Smooth muscle cell (in vitro differentiated cells): ENCODE measurements around the gene AHDC1. TPM values are rescaled to one million over a fixed set of nuclear protein-coding genes. Genes with fewer than 3 reads are reported as not detected.

ENCODE experiments used
- DNase-seq: peaks from one replicate; lab custom pipeline; 2025; ENCODE audit not compliant: unreplicated experiment; lab: John Stamatoyannopoulos, UW
- H2AFZ ChIP-seq: fragments of 200-600 bp; sonication (generic); 2 replicates; pipeline ENCODE4 v1.6.0; 2016; ENCODE audit warnings: antibody characterized with exemption, low read depth, mild to moderate bottlenecking
- H3F3A ChIP-seq: fragments of 200-600 bp; sonication (generic); 2 replicates; pipeline ENCODE4 v1.6.0; 2017; ENCODE audit warnings: antibody characterized with exemption, low read depth
- H3K27ac ChIP-seq: fragments of 200-600 bp; sonication (generic); 2 replicates; pipeline ENCODE4 v1.5.1; 2016; ENCODE audit warnings: low read depth, mild to moderate bottlenecking
- H3K27me3 ChIP-seq: fragments of 200-600 bp; sonication (generic); 2 replicates; pipeline ENCODE4 v1.6.1; 2016; ENCODE audit warnings: low read depth, mild to moderate bottlenecking
- H3K36me3 ChIP-seq: fragments of 200-600 bp; sonication (generic); 2 replicates; pipeline ENCODE4 v1.5.1; 2016; ENCODE audit warnings: low read depth
- H3K4me1 ChIP-seq: fragments of 200-600 bp; sonication (generic); 2 replicates; pipeline ENCODE4 v1.5.1; 2016; ENCODE audit warnings: low read depth
- H3K4me2 ChIP-seq: fragments of 200-600 bp; sonication (generic); 2 replicates; pipeline ENCODE4 v1.6.0; 2016; ENCODE audit warnings: mild to moderate bottlenecking
- H3K4me3 ChIP-seq: fragments of 200-600 bp; sonication (generic); 2 replicates; pipeline ENCODE4 v1.5.1; 2016; ENCODE audit warnings: mild to moderate bottlenecking
- H3K79me2 ChIP-seq: fragments of 200-600 bp; sonication (generic); 2 replicates; pipeline ENCODE4 v1.6.0; 2016; ENCODE audit warnings: low read depth, mild to moderate bottlenecking
- H3K9ac ChIP-seq: fragments of 200-600 bp; sonication (generic); 2 replicates; pipeline ENCODE4 v1.6.0; 2016; ENCODE audit warnings: low read depth
- H3K9me3 ChIP-seq: fragments of 200-600 bp; sonication (generic); replicated peaks from 2 replicates; pipeline ENCODE4 v1.5.1; 2016; ENCODE audit warnings: low read depth
- H4K20me1 ChIP-seq: fragments of 200-600 bp; sonication (generic); 2 replicates; pipeline ENCODE4 v1.6.0; 2016; ENCODE audit warnings: low read depth
- WGBS: methylation state at CpG from one replicate; pipeline ENCODE4 v1.1.7; 2016; ENCODE audit warnings: low lambda C conversion rate; 5-methylcytosine and 5-hydroxymethylcytosine counted together
- polyA plus RNA-seq: library from polyadenylated mRNA; unstranded; fragments of >200 nt; fragmentation: Nextera tagmentation; extraction: Ambion mirVana; gene quantifications from 2 replicates; pipeline ENCODE4 v1.2.1, GENCODE V29; 2016
- total RNA-seq: library from RNA; depleted of rRNA; stranded (reverse); fragments of >200 nt; gene quantifications from 2 replicates; pipeline ENCODE4 v1.2.3, GENCODE V29; 2014
- TF ChIP-seq, protein P1 (sequence below): fragments of 200-600 bp; sonication (generic); IDR thresholded peaks from 2 replicates; pipeline ENCODE4 v1.5.1; 2017; ENCODE audit warnings: borderline replicate concordance, mild to moderate bottlenecking, antibody characterized with exemption; ENCODE audit not compliant: insufficient read depth, poor library complexity, severe bottlenecking

The AHDC1 gene
- total and polyA plus RNA-seq, 2 experiments from 2014 or later: 12.2 TPM

DNA sequence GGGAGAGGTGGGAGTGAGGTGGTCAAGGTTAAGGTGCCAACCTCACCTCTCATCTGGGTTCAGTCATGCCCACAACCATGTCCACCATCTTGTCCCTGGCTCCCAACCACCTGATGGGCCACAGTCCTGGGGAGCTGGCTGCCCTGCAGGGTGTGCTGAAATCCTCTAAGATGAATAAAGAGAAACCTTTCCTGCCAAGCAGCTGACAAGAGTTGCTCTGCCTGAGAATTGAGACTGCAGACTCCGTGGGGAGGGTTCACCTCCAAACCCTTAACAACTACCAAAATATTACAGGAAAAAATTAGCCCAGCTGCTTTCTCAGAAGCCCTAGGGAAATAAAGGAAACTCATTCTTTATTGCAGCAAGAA lies 46.2 kb upstream of the AHDC1 start:
- Histone ChIP-seq H3K4me2 (no peak overlapping the region), H3K4me1 (peaks cover 8% of the 10 kb centered on the region), H3K27ac (peak overlapping the region; percentile 9), H3F3A (no peaks in the 10 kb centered on the region), H3K9me3 (no peaks in the 10 kb centered on the region), H2AFZ (peak overlapping the region; percentile 26), H3K79me2 (no peaks in the 10 kb centered on the region), H3K4me3 (no peak overlapping the region), H3K36me3 (no peaks in the 10 kb centered on the region), H4K20me1 (no peaks in the 10 kb centered on the region), H3K27me3 (no peaks in the 10 kb centered on the region), H3K9ac (peak overlapping the region; percentile 12)
- DNase-seq: no peak
- WGBS: 79% methylated on average over 1 of the region's 1 CpG
- TF ChIP-seq, protein P1, sequence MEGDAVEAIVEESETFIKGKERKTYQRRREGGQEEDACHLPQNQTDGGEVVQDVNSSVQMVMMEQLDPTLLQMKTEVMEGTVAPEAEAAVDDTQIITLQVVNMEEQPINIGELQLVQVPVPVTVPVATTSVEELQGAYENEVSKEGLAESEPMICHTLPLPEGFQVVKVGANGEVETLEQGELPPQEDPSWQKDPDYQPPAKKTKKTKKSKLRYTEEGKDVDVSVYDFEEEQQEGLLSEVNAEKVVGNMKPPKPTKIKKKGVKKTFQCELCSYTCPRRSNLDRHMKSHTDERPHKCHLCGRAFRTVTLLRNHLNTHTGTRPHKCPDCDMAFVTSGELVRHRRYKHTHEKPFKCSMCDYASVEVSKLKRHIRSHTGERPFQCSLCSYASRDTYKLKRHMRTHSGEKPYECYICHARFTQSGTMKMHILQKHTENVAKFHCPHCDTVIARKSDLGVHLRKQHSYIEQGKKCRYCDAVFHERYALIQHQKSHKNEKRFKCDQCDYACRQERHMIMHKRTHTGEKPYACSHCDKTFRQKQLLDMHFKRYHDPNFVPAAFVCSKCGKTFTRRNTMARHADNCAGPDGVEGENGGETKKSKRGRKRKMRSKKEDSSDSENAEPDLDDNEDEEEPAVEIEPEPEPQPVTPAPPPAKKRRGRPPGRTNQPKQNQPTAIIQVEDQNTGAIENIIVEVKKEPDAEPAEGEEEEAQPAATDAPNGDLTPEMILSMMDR: no peak

DNA sequence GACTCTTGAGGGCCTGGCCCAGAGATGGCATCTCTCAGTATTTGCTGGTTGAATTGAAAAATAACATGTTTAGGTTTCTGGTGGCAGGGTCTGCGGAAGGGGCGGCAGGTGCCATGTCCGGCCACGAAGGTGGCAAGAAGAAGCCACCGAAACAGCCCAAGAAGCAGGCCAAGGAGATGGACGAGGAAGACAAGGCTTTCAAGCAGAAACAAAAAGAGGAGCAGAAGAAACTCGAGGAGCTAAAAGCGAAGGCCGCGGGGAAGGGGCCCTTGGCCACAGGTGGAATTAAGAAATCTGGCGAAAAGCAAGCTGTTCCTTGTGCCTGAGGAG lies 45.3 kb upstream of the AHDC1 start:
- no peak overlapping the region for H3K27ac ChIP-seq
- H3F3A ChIP-seq: no peaks in the 10 kb centered on the region
- no peak for DNase-seq
- H3K36me3 ChIP-seq: no peaks in the 10 kb centered on the region
- no peak overlapping the region for H3K4me3 ChIP-seq
- H4K20me1 ChIP-seq: no peaks in the 10 kb centered on the region
- 97% methylated on average over 11 of the region's 11 CpGs for WGBS
- peaks cover 8% of the 10 kb centered on the region for H3K4me1 ChIP-seq
- H3K79me2 ChIP-seq: no peaks in the 10 kb centered on the region
- H2AFZ ChIP-seq: no peak overlapping the region
- no peak overlapping the region for H3K4me2 ChIP-seq
- no peaks in the 10 kb centered on the region for H3K9me3 ChIP-seq
- no peak overlapping the region for H3K9ac ChIP-seq
- TF ChIP-seq, protein P1: no peak
- H3K27me3 ChIP-seq: no peaks in the 10 kb centered on the region

GRCh38 chr1:27648602-27649305 lies 44.8 kb upstream of the AHDC1 start:
- TF ChIP-seq, protein P1: no peak
- H4K20me1 ChIP-seq: no peaks in the 10 kb centered on the region

GRCh38 chr1:27647328-27647727 lies 43.4 kb upstream of the AHDC1 start:
- Histone ChIP-seq H3K9ac (no peak overlapping the region), H3K27ac (no peak overlapping the region), H3K79me2 (no peaks in the 10 kb centered on the region), H3K36me3 (no peaks in the 10 kb centered on the region), H3K4me3 (no peak overlapping the region), H2AFZ (no peak overlapping the region), H3K4me1 (peaks cover 8% of the 10 kb centered on the region), H3K4me2 (no peak overlapping the region), H4K20me1 (no peaks in the 10 kb centered on the region), H3F3A (no peaks in the 10 kb centered on the region), H3K27me3 (no peaks in the 10 kb centered on the region), H3K9me3 (no peaks in the 10 kb centered on the region)
- TF ChIP-seq, protein P1: no peak
- DNase-seq: no peak
- WGBS: 97% methylated on average over 5 of the region's 5 CpGs

More at GRCh38 chr1:27648602-27649305, 44.8 kb upstream of the AHDC1 start:
- Histone ChIP-seq H3K36me3 (no peaks in the 10 kb centered on the region), H3K4me1 (peaks cover 8% of the 10 kb centered on the region), H3K4me2 (no peak overlapping the region), H3K27me3 (no peaks in the 10 kb centered on the region), H3K4me3 (no peak overlapping the region), H3K27ac (no peak overlapping the region), H3K9me3 (no peaks in the 10 kb centered on the region), H3F3A (no peaks in the 10 kb centered on the region), H2AFZ (no peak overlapping the region), H3K9ac (no peak overlapping the region), H3K79me2 (no peaks in the 10 kb centered on the region)
- no peak for DNase-seq
- 92% methylated on average over 6 of the region's 6 CpGs for WGBS
